GM12891 (cell line): ENCODE data around the gene MUC20.

Source experiments
- POLR2A ChIP-seq: IDR thresholded peaks from 2 replicates; pipeline ENCODE4 v1.6.1; 2011; ENCODE audit warnings: low read depth, low read length, control low read depth
- POLR2AphosphoS5 ChIP-seq: IDR thresholded peaks from 2 replicates; pipeline ENCODE4 v1.6.1; 2011; ENCODE audit warnings: low read depth, low read length, control low read depth
- SPI1 ChIP-seq: IDR thresholded peaks from 2 replicates; pipeline ENCODE4 v1.6.1; 2011; ENCODE audit warnings: low read depth, low read length, control low read depth
- TAF1 ChIP-seq: IDR thresholded peaks from 2 replicates; pipeline ENCODE4 v1.6.1; 2011; ENCODE audit warnings: low read depth, low read length, control low read depth

DNA sequence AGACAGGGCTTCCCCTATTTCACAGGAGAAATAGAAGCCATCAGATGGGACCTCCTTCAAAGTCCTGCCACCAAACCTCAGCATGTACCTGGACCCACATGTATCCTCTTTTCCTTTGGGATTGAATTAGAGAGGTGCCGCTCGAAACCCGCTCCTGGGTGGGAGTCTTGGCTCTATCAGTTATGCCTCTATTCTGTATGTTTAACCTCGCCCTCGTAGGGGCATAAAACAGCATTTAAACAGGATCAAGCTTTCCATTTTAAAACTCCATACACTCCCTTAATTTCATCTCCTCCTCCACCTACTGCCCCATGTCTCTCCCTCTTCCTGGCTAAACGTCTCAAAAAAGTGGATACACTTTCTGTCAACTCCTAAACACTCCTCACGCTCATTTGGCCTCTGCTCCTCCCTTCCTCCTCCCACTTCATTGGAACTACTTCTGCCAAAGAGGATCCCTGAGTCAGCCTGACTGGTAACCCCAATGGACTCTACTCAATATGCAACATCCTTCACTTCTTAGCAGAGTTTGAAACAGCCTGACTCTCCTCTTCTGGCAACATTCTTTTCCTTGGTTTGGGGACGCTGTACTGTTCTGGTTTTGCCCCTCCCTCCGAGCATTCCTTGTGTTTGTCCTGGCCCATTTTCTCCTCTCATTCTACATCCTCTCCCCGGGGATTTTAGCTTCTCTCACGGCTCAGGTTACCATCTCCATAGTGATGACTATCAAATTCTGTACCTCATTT lies 23.0 kb upstream of the MUC20 start:
- TF ChIP-seq POLR2AphosphoS5 (no peak), POLR2A (no peak), SPI1 (no peak), TAF1 (no peak)
